Measurements from ENCODE around the gene KCNG2.

Gene KCNG2

DNA sequence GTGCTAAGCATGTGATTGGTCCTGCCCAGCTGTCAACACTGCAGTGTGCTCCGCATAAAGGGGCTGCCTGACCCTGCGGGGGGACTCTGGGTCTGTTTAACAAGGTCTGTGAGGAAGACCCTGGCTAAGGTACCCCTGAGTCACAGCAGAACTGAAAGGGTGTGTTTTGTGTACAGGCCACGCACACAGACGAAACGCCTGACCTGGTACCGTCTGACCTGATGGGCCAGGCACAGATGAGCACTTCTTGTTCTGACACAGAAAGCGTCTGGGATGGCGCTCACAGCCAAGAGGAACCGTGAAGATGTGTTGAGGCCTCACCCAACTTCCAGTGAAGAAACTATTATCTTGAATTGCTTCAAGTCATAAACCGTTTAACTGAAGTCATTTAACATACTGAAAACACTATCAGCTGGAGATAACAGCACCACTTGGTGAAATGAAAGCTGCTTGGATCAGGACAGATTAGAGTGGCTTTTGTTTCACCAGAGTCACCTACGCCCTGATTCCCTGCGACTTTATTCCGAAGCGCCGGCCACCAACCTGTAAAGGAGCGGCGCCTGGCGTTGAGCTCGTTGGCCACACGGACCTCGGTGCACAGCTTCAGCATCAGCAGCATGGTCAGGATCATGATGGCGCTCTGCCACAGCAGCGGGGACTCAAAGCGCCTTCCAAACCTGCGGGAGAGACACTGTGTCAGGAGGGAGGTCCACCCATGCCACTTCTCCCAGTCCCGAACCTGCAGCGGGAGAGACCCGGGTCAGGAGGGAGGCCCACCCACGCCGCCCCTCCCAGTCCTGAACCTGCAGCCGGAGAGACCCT, 145.3 kb downstream of the KCNG2 start:
- DNase-seq (ENCODE audit: low read depth) = no peak

DNA sequence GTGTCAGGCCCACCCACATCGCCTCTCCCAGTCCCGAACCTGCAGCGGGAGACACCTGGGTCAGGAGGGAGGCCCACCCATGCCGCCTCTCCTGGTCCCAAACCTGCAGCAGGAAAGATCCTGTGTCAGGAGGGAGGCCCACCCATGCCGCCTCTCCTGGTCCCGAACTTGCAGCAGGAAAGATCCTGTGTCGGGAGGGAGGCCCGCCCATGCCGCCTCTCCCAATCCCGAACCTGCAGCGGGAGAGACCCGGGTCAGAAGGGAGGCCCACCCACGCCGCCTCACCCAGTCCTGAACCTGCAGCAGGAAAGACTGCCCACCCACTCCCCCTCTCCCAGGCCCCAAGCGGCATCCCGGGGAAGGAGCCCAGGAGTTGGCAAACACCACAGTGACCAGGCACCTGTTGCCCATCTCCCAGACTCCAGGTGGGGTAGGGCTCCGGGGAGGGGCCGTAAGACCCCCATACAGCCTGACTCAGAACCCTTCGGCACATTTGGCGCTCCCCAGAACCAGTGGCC, 145.9 kb downstream of the KCNG2 start:
- no peak for DNase-seq (ENCODE audit: low read depth)

DNA sequence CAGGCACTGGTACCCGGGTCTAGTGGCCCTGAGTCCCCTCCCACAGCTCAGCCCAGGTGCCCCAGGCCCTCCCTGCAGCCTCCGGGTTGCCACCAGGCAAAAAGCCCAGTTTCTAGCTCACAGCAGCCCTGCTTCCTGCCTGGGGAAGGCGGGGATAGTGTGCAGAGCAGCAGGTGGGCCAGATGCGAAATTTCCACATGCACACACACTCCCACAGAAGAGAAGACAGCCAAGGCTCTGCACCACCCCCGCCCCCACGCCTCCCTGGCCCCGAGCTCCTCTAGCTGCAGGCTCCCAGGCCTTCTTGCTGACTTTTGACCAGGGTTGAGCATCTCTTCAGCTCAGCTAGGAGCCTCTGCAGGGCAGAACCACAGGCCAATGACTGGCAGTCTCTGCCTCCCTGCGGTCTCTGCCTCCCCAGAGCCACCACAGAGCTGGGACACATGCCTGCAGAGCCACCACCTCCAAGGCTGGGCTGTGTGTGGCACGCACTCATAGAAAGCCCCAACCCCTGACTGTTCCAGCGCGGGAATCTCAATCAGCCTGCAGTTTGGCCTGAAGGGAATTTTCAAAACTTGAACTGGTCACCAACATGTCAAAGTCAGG, 146.5 kb downstream of the KCNG2 start:
- DNase-seq (ENCODE audit: low read depth) = no peak

- DNase-seq (ENCODE audit: low read depth) = no peak
These were observed 147.0 kb downstream of the KCNG2 start for GRCh38 chr18:79944746-79945117.

DNA sequence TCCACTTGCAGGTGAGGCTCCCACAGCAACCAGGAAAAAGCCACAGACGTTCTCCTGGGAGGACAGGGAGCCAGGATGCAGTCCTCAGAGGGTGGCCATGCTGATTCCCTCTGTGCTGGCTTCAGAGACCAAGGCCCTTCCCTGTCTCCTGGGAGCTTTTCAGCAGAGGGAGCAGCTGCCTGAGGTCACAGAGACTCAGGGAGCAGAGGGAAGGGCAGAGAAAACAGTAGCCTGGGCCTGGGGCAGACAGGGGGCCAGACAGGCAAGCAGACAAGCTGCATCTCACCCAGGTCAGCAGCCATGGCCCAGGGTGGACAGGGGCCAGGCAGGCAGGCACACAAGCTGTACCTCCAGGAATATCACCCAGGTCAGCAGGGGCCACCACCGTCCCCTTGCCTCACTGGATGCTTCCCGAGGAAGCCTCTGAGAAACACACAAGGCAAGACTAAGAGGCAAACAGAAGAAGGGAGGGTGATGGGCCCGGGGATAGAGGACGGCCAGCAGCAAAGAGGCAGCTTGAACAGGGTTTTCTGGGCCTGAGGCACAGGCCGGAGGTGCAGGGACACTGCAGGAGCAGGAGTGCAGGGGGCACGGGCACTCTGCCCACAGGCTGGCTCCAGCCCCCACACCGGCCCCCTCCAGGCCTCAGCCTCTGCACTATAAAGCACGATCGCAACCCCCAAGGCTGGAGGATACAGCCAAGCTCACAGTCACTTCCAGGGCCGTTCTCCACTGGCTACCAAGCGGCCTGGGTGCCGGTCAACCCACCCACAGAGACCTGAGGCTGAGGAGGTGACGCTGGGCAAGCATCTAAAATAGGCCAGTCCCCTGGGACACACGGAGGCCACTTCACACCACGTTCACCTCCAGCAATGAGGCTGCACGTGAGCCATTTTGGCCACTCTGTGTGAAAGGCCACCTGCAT, 147.6 kb downstream of the KCNG2 start:
- DNase-seq (ENCODE audit: low read depth) = no peak

- no peak for DNase-seq (ENCODE audit: low read depth)
These were observed 149.5 kb downstream of the KCNG2 start for GRCh38 chr18:79947054-79947755.

DNA sequence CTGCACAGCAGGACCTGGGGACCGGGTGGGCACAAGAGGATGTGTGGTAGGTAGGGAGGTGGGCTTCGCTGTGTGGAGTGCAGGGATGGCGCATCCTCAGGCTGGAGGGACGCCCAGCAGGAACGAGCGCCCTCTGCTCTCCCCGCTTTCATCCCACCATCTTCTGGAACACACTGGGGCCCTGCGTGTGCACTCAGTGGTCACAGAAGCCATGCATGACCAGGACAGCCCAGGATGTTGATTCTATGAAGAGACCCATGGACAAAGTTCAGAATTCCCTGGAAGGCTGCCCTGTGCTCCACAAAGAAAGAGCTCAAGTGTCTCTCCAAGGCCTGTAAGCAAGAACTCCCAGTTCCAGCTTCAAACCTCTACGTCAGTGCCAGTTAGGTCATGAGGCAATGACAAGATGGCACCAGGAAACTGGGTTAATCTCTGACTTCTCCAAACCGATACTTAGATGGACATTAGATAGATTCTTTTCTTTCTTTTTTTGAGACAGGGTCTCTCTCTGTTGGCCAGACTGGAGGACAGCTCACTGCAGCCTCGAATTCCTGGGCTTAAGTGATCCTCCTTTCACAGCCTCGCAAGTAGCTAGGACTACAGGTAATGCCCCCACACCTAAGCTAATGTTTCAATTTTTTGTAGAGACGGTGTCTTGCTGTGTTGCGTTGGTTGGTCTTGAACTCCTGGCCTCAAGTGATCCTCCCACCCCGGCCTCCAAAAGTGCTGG, 150.3 kb downstream of the KCNG2 start:
- DNase-seq (ENCODE audit: low read depth) = no peak

DNA sequence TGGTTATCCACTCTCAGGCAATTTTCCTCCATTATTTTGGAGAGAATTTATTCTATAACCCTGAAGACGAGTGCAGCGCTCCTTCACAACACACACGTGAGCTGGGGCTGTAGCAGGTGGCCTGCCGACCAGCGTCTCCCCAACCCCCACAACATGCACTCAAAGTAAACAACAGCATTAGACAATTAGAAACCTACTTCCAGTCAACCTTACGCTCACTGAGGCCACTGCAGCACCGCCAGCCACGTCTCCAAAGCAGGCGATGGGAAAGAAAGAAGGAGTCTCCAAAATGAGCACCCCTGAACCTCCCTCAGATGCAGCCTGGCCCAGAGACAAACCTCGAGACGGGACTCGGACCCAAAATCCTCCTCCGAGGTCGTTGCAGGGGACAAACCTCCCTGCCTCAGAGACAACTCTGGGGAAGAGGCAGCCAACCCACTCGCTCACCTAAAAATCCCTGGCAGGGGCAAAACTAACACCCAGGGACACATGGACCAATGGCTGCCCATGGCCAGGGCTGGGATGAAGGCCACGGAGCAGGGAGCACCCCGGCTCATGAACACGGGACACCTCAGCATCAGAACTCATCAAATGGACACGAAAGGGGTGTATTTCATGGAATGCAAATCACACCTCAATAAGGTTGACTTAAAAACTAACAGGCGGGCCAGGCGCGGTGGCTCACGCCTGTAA, 151.1 kb downstream of the KCNG2 start:
- DNase-seq (ENCODE audit: low read depth) = no peak
